GM23338 (cell line): ENCODE measurements around the gene PUM1. TPM values are rescaled to one million over a fixed set of nuclear protein-coding genes. Genes with fewer than 3 reads are reported as not detected.

Source experiments
- ATAC-seq: fragments of 200-7000 bp; cut with Tn5 transposase; 3 replicates; pipeline ENCODE4 v1.9.1; 2020
- DNase-seq: peaks from one replicate; pipeline ENCODE4 v3.0.0-alpha.2; 2015; ENCODE audit warnings: low spot score
- H2AFZ ChIP-seq: fragments of 200-600 bp; sonication (generic); 2 replicates; pipeline ENCODE4 v1.8.0; 2016; ENCODE audit warnings: antibody characterized with exemption, mild to moderate bottlenecking, moderate library complexity
- H3F3A ChIP-seq: fragments of 200-600 bp; sonication (generic); replicated peaks from 2 replicates; pipeline ENCODE4 v1.8.0; 2017; ENCODE audit warnings: antibody characterized with exemption, mixed run types, low read depth
- H3K27ac ChIP-seq: fragments of 200-600 bp; sonication (generic); 2 replicates; pipeline ENCODE4 v1.6.1; 2016; ENCODE audit warnings: low read depth
- H3K27me3 ChIP-seq: fragments of 200-600 bp; sonication (generic); 2 replicates; pipeline ENCODE4 v1.8.0; 2016; ENCODE audit warnings: mild to moderate bottlenecking, mixed run types, moderate library complexity; ENCODE audit not compliant: insufficient read depth
- H3K36me3 ChIP-seq: fragments of 200-600 bp; sonication (generic); 2 replicates; pipeline ENCODE4 v1.8.0; 2016; ENCODE audit warnings: mild to moderate bottlenecking; ENCODE audit not compliant: insufficient read depth
- H3K4me1 ChIP-seq: fragments of 200-600 bp; sonication (generic); 2 replicates; pipeline ENCODE4 v1.8.0; 2016; ENCODE audit warnings: mild to moderate bottlenecking, moderate library complexity; ENCODE audit not compliant: insufficient read depth
- H3K4me2 ChIP-seq: fragments of 200-600 bp; sonication (generic); 2 replicates; pipeline ENCODE4 v1.7.1; 2017; ENCODE audit warnings: mixed run types
- H3K4me3 ChIP-seq: fragments of 200-600 bp; sonication (generic); 2 replicates; pipeline ENCODE4 v1.6.1; 2016; ENCODE audit warnings: mixed run types
- H3K79me2 ChIP-seq: fragments of 200-600 bp; sonication (generic); replicated peaks from 2 replicates; pipeline ENCODE4 v1.8.0; 2017; ENCODE audit warnings: mild to moderate bottlenecking; ENCODE audit not compliant: insufficient read depth
- H3K9me2 ChIP-seq: fragments of 200-600 bp; sonication (generic); 2 replicates; pipeline ENCODE4 v1.8.0; 2017; ENCODE audit not compliant: insufficient read depth
- H4K20me1 ChIP-seq: fragments of 200-600 bp; sonication (generic); replicated peaks from 2 replicates; pipeline ENCODE4 v1.8.0; 2017; ENCODE audit warnings: mild to moderate bottlenecking; ENCODE audit not compliant: insufficient read depth
- H3K27ac Mint-ChIP-seq: 2 replicates; pipeline ENCODE4 v1.8.0; 2020; ENCODE audit warnings: inconsistent platforms, mild to moderate bottlenecking, moderate library complexity, mixed read lengths
- H3K27me3 Mint-ChIP-seq: 3 replicates; pipeline ENCODE4 v1.8.0; 2022; ENCODE audit warnings: low read depth, mild to moderate bottlenecking, moderate library complexity, mixed read lengths, inconsistent platforms; ENCODE audit not compliant: insufficient read depth, poor library complexity
- H3K36me3 Mint-ChIP-seq: 3 replicates; pipeline ENCODE4 v1.8.0; 2021; ENCODE audit warnings: low read depth, mild to moderate bottlenecking, inconsistent platforms, moderate library complexity, mixed read lengths
- H3K4me1 Mint-ChIP-seq: 3 replicates; pipeline ENCODE4 v1.8.0; 2020; ENCODE audit warnings: mild to moderate bottlenecking, inconsistent platforms, mixed read lengths
- H3K4me3 Mint-ChIP-seq: 3 replicates; pipeline ENCODE4 v1.8.0; 2021; ENCODE audit warnings: moderate library complexity, mild to moderate bottlenecking, inconsistent platforms, mixed read lengths
- H3K9me3 Mint-ChIP-seq: 3 replicates; pipeline ENCODE4 v1.8.0; 2020; ENCODE audit warnings: moderate library complexity, mild to moderate bottlenecking, inconsistent platforms, mixed read lengths
- POLR2AphosphoS5 ChIP-seq: IDR thresholded peaks from 2 replicates; pipeline ENCODE4 v1.6.1; 2016; ENCODE audit warnings: antibody characterized with exemption, low read depth
- ZNF114 ChIP-seq: fragments of 250-450 bp; sonication (Bioruptor Pico); IDR thresholded peaks from 2 replicates; pipeline ENCODE4 v1.5.0; 2020; ENCODE audit warnings: mild to moderate bottlenecking, moderate library complexity
- ZNF331 ChIP-seq: fragments of 250-450 bp; sonication (Bioruptor Pico); IDR thresholded peaks from 2 replicates; pipeline ENCODE4 v1.5.0; 2020; ENCODE audit warnings: low read depth, mild to moderate bottlenecking, moderate library complexity
- polyA plus RNA-seq: library from polyadenylated mRNA; unstranded; fragments of >200 nt; fragmentation: Nextera tagmentation; extraction: Ambion mirVana; gene quantifications from 2 replicates; pipeline ENCODE4 v1.2.1, GENCODE V29; 2016
- total RNA-seq: library from RNA; depleted of rRNA; stranded (reverse); fragments of >200 nt; shearing (Covaris generic); gene quantifications from 2 replicates; pipeline ENCODE4 v1.2.3, GENCODE V29; 2014
- TF ChIP-seq, protein P1 (sequence below): IDR thresholded peaks from 2 replicates; pipeline ENCODE4 v1.6.1; 2016; ENCODE audit warnings: antibody characterized with exemption
- TF ChIP-seq, protein P2 (sequence below): IDR thresholded peaks from one replicate; pipeline ENCODE4 v1.6.1; 2018; ENCODE audit warnings: antibody characterized with exemption; ENCODE audit not compliant: unreplicated experiment

The PUM1 gene
- total and polyA plus RNA-seq, 2 experiments from 2014 or later = 44.4 to 117 TPM

DNA sequence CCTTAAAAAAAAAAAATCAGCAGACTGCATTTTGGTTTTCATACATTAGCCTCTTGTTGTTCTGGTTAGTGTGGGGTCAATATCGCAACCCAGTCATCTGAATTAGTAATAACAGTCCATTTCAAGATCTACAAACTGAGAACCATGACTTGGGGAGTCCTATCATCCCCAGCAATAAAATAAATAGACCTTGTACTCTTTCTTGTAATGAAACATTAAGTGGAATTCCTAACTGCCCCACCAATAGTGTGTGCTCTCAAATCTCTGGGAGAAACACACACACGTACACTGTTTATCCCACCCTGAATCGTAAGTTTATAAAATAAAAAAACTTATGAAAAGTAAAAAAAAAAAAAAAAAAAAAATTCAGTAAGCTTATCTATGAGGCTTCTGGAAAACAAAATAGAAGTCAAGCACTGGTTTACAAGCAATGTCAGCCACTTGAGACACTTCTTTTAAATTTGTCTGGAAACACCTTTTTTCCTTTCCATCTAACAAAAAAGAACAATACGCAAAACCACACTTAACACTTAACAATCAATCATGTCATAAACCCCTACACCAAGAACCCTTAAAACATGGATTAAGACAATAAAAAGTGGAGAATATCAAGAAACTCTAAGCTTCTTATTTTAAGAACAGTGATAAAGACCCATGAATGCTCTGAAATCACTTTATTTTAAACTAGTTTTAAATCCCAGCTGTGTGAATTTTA is 53.1 kb downstream of the PUM1 start:
- Histone ChIP-seq H2AFZ (no peak overlapping the region), H3K27ac (no peak overlapping the region)
- H3K4me1 Mint-ChIP-seq = peaks cover 44% of the 10 kb centered on the region

DNA sequence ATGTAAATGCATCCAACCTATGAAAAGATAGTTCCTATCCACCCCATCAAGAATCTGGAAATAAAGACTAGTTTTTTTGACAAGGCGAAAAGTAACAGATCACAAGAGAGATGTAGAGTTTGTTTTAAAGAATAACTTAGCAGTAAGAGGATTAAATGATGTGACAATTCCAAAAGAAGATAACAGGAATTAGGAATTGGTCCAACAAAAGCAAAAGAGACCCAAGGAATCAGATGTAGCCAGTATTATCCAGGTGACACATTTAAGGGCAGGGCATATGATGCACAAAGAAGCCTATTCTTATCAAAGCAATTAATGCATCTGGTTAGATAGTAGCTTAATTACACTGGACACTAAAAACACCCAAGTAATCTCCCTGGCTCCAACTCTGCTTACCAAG is 53.8 kb downstream of the PUM1 start:
- H3K9me3 Mint-ChIP-seq = no peaks in the 10 kb centered on the region
- TF ChIP-seq, protein P1, sequence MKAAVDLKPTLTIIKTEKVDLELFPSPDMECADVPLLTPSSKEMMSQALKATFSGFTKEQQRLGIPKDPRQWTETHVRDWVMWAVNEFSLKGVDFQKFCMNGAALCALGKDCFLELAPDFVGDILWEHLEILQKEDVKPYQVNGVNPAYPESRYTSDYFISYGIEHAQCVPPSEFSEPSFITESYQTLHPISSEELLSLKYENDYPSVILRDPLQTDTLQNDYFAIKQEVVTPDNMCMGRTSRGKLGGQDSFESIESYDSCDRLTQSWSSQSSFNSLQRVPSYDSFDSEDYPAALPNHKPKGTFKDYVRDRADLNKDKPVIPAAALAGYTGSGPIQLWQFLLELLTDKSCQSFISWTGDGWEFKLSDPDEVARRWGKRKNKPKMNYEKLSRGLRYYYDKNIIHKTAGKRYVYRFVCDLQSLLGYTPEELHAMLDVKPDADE = no peak
- Histone ChIP-seq H4K20me1 (peaks cover 93% of the 10 kb centered on the region), H2AFZ (no peak overlapping the region), H3K27me3 (no peaks in the 10 kb centered on the region), H3K36me3 (no peaks in the 10 kb centered on the region), H3K79me2 (peaks cover 100% of the 10 kb centered on the region), H3F3A (no peaks in the 10 kb centered on the region), H3K4me2 (no peak overlapping the region), H3K27ac (no peak overlapping the region), H3K9me2 (no peaks in the 10 kb centered on the region), H3K4me3 (no peak overlapping the region), H3K4me1 (peaks cover 32% of the 10 kb centered on the region)
- H3K4me1 Mint-ChIP-seq = peaks cover 40% of the 10 kb centered on the region
- no peaks in the 10 kb centered on the region for H3K27me3 Mint-ChIP-seq
- no peak overlapping the region for H3K27ac Mint-ChIP-seq
- no peaks in the 10 kb centered on the region; the same call in 2 of the 3 replicates for H3K36me3 Mint-ChIP-seq
- ATAC-seq = no peak
- DNase-seq = no peak
- H3K4me3 Mint-ChIP-seq = no peak overlapping the region

More for the DNA sequence above, 53.1 kb downstream of the PUM1 start:
- Histone ChIP-seq H3K4me1 (peaks cover 32% of the 10 kb centered on the region), H3K36me3 (no peaks in the 10 kb centered on the region), H3K9me2 (no peaks in the 10 kb centered on the region), H3K4me3 (no peak overlapping the region), H3K27me3 (no peaks in the 10 kb centered on the region), H3K79me2 (peaks cover 100% of the 10 kb centered on the region), H4K20me1 (peaks cover 87% of the 10 kb centered on the region), H3K4me2 (no peak overlapping the region), H3F3A (no peaks in the 10 kb centered on the region)
- DNase-seq (no peak), ATAC-seq (no peak)
- Mint-ChIP-seq H3K36me3 (no peaks in the 10 kb centered on the region; the same call in 2 of the 3 replicates), H3K4me3 (no peak overlapping the region), H3K27me3 (no peaks in the 10 kb centered on the region), H3K27ac (no peak overlapping the region), H3K9me3 (no peaks in the 10 kb centered on the region)
- TF ChIP-seq ZNF114 (CRISPR knock-in tag) = no peak

DNA sequence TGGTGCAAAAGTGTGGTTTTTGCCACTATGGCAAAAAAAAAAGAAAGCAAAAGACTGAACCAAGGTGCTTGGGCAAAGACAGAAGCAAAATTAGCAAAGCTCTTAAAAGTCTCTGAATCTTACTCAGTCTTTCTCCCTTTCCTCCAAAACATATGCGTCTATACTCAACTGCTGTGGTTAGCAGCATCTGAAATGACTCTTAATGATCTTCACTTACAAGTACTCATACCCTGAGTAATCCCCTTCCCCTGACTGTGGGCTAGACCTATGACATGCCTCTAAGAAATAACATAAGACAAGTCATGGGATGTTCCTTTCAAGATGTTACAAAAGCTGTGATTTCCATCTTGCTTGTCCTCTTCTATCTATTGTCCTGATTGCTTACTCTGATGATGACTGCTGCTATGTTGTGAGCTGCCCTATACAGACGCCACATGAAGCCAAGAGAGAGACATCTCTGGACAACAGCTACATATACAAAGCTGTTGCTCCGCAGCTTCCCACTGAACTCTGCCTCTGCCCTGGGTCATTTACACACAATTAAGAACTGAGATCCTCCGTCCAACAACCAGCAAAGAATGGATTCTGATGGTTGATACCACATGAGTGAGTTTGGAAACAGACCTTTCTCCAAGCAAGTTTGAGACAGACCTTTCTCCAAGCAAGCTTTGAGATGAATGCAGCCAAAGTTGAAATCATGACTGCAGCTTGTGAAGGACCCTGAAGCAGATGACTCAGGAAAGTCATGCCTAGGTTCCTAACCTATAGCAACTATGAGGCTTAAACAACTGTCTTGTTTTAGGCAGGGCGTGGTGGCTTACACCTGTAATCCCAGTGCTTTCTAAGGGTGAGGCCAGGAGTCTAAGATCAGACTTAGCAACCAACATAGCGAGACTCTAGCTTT is 55.2 kb downstream of the PUM1 start:
- H3K4me3 ChIP-seq = no peak overlapping the region
- peaks cover 9% of the 10 kb centered on the region for H3K36me3 Mint-ChIP-seq
- no peaks in the 10 kb centered on the region for H3K27me3 Mint-ChIP-seq
- no peak overlapping the region for H3K4me2 ChIP-seq
- DNase-seq (no peak), ATAC-seq (peak; percentile 25; the same call in 2 of the 3 replicates)
- H2AFZ ChIP-seq = no peak overlapping the region
- peaks cover 40% of the 10 kb centered on the region for H3K4me1 Mint-ChIP-seq
- 0 out of 2 replicates have a peak, but pooled peaks cover 7% of the 10 kb centered on the region for H3K36me3 ChIP-seq
- H3K4me3 Mint-ChIP-seq = no peak overlapping the region
- H3K4me1 ChIP-seq = peaks cover 32% of the 10 kb centered on the region
- H3K27ac Mint-ChIP-seq = peak overlapping the region; percentile 2; the same call in 1 of the 2 replicates
- H3K79me2 ChIP-seq = peaks cover 100% of the 10 kb centered on the region
- no peaks in the 10 kb centered on the region for H3K9me2 ChIP-seq
- no peaks in the 10 kb centered on the region for H3K9me3 Mint-ChIP-seq
- H3K27me3 ChIP-seq = no peaks in the 10 kb centered on the region
- H4K20me1 ChIP-seq = peaks cover 93% of the 10 kb centered on the region
- 0 out of 2 replicates have a peak overlapping the region, but pooled peaks have one; percentile 39 for H3K27ac ChIP-seq
- no peaks in the 10 kb centered on the region for H3F3A ChIP-seq
- TF ChIP-seq, protein P2, sequence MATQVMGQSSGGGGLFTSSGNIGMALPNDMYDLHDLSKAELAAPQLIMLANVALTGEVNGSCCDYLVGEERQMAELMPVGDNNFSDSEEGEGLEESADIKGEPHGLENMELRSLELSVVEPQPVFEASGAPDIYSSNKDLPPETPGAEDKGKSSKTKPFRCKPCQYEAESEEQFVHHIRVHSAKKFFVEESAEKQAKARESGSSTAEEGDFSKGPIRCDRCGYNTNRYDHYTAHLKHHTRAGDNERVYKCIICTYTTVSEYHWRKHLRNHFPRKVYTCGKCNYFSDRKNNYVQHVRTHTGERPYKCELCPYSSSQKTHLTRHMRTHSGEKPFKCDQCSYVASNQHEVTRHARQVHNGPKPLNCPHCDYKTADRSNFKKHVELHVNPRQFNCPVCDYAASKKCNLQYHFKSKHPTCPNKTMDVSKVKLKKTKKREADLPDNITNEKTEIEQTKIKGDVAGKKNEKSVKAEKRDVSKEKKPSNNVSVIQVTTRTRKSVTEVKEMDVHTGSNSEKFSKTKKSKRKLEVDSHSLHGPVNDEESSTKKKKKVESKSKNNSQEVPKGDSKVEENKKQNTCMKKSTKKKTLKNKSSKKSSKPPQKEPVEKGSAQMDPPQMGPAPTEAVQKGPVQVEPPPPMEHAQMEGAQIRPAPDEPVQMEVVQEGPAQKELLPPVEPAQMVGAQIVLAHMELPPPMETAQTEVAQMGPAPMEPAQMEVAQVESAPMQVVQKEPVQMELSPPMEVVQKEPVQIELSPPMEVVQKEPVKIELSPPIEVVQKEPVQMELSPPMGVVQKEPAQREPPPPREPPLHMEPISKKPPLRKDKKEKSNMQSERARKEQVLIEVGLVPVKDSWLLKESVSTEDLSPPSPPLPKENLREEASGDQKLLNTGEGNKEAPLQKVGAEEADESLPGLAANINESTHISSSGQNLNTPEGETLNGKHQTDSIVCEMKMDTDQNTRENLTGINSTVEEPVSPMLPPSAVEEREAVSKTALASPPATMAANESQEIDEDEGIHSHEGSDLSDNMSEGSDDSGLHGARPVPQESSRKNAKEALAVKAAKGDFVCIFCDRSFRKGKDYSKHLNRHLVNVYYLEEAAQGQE = no peak
- TF ChIP-seq POLR2AphosphoS5 (no peak), ZNF331 (no peak)
